Measurements from ENCODE around the gene TAGAP.
"Not testable (repeated sequence)": the region's sequence is repeated elsewhere in the genome, so short reads cannot be mapped to it uniquely, and the experiment has no call there.

Gene TAGAP

DNA sequence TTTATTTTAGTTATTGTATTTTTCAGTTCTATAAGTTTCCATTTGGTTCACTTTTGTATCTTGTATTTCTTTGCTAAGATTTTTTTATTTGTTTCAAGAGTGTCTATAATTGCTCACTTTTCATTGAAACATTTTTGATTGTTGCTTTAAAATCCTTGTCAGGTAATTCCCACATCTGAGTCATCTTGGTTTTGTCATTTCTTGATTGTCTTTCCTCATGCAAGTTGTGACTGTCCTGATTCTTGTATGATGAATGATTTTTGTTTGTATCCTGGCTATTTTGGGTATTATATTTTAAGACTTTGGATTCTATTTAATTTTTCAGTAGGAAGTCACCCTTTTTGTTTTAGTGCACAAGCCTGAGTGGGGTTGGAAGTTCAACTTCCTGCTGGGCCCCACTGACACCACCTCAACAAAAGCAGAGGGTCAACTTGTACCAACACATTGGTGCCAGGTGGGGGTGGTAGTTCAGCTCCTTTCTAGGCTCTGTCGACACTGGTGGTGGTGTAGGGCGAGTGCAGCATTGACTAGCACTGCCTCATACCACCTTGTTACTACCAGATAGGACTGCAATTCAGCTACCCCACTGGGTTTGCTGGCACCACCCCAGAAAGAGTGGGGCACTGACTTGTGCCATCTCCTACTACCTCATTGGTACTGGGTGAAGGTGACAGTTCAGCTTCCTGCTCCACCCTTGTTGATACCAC is 53.6 kb downstream of the TAGAP start:
- no peak for DNase-seq (ENCODE audit: low read depth, low spot score)
- no peak overlapping the region for H3K4me3 ChIP-seq (ENCODE audit: low read depth, low read length)
- in situ Hi-C loops (cut with HindIII; ENCODE audit: low sequenced_read_pairs): no loop called here
- TF ChIP-seq, protein P1, sequence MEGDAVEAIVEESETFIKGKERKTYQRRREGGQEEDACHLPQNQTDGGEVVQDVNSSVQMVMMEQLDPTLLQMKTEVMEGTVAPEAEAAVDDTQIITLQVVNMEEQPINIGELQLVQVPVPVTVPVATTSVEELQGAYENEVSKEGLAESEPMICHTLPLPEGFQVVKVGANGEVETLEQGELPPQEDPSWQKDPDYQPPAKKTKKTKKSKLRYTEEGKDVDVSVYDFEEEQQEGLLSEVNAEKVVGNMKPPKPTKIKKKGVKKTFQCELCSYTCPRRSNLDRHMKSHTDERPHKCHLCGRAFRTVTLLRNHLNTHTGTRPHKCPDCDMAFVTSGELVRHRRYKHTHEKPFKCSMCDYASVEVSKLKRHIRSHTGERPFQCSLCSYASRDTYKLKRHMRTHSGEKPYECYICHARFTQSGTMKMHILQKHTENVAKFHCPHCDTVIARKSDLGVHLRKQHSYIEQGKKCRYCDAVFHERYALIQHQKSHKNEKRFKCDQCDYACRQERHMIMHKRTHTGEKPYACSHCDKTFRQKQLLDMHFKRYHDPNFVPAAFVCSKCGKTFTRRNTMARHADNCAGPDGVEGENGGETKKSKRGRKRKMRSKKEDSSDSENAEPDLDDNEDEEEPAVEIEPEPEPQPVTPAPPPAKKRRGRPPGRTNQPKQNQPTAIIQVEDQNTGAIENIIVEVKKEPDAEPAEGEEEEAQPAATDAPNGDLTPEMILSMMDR (IDR thresholded peaks at IDR 0.05; ENCODE audit: low read depth, low read length): no peak

DNA sequence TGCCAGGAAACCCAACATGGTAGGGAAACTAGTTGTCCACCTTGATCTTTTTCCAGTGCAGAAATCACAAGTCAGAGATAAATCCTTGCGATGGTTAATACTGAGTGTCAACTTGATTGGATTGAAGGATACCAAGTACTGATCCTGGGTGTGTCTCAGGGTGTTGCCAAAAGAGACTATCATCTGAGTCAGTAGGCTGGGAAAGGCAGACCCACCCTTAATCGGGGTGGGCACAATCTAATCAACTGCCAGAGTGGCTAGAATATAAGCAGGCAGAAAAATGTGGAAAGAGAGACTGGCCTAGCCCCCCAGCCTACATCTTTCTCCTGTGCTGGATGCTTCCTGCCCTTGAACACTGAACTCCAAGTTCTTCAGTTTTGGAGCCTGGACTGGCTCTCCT is 55.1 kb downstream of the TAGAP start:
- DNase-seq (ENCODE audit: low read depth, low spot score); H3K4me3 ChIP-seq (ENCODE audit: low read depth, low read length); in situ Hi-C loops (cut with HindIII; ENCODE audit: low sequenced_read_pairs): not testable (repeated sequence)

DNA sequence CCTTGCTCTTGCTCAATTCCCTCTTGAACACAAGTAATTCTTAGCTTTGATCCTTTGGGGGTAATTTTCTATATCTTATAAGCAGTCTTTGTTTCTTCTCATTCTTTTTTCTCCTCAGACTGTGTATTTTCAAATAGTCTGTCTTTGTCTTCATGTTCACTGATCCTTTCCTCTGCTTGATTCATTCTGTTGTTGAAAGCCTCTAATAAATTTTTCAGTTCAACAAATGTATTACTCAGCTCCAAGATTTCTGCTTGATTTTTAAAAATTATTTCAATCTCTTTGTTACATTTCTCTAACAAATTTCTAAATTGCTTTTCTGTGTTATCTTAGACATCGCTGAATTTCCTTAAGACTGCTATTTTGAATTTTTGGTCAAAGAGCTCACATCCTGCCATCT is 56.3 kb downstream of the TAGAP start:
- H3K4me3 ChIP-seq (ENCODE audit: low read depth, low read length): no peak overlapping the region
- no peak for DNase-seq (ENCODE audit: low read depth, low spot score)
- in situ Hi-C loops (cut with HindIII; ENCODE audit: low sequenced_read_pairs): no loop called here
- TF ChIP-seq, protein P1 (IDR thresholded peaks at IDR 0.05; ENCODE audit: low read depth, low read length): no peak

DNA sequence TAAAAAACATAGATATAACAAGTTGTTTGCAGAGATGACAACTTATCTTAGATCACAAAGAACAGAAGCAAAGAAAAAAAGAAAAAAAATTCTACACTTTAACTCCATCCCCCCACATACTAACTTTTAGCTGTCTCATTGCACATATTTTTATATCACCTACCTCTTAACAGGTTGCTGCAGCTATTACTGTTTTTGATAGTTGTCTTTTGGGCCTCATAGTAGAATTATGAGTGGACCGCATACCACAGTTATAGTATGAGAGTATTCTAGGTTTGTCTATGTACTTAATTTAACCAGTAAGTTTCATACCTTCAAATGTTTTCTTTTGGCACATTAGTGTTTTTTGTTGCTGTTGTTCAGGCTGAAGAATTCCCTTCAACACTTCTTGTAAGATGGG is 57.1 kb downstream of the TAGAP start:
- DNase-seq (ENCODE audit: low read depth, low spot score): no peak
- in situ Hi-C loops (cut with HindIII; ENCODE audit: low sequenced_read_pairs): no loop called here
- no peak overlapping the region for H3K4me3 ChIP-seq (ENCODE audit: low read depth, low read length)
- TF ChIP-seq, protein P1 (IDR thresholded peaks at IDR 0.05; ENCODE audit: low read depth, low read length): no peak

Data from astrocyte of the spinal cord (primary cell).